ENCODE results near the gene MNS1.

The MNS1 gene

DNA sequence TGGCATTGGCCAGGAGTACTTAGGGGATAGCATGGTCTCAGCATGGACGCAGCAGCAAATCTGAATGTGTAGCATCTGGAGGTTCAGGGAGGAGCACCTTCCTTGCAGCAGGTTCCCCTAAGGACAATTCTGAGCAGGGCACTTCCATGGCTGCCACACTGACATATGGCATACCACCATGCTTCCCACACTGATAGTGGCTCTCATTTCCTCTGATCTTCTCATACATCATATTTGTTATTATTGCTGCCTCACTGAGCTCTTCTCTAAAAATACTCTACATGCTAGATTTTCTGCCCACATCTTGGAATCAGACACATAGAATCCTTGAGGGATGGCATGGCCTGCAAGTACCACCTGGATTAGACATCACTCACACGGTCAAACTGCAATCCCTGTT, 7.3 kb upstream of the MNS1 start:
- H3F3A ChIP-seq (ENCODE audit: control insufficient read depth, insufficient read depth) = peaks cover 4% of the 10 kb centered on the region; the same call in 1 of the 2 replicates
- H3K27me3 ChIP-seq (ENCODE audit: control insufficient read depth, low read length) = no peaks in the 10 kb centered on the region
- no peaks in the 10 kb centered on the region for H3K79me2 ChIP-seq (ENCODE audit: control insufficient read depth, low read length)
- H3K4me3 ChIP-seq (ENCODE audit: low read length) = no peak overlapping the region
- peaks cover 12% of the 10 kb centered on the region for H3K4me1 ChIP-seq (ENCODE audit: control insufficient read depth, low read length)
- no peaks in the 10 kb centered on the region for H3K36me3 ChIP-seq (ENCODE audit: control insufficient read depth, low read length)
- no peak overlapping the region for H3K27ac ChIP-seq (ENCODE audit: low read depth, low read length)
- no peaks in the 10 kb centered on the region for H4K20me1 ChIP-seq (ENCODE audit: control insufficient read depth, insufficient read depth, low read depth, low read length)
- no peaks in the 10 kb centered on the region for H3K9me3 ChIP-seq (ENCODE audit: control insufficient read depth, insufficient read depth, low read length)
- no peaks in the 10 kb centered on the region for H3K9me2 ChIP-seq (replicated peaks; ENCODE audit: control insufficient read depth, low read length)
- TF ChIP-seq CTCF (IDR thresholded peaks at IDR 0.05; ENCODE audit: low read depth, low read length, poor library complexity, severe bottlenecking) (no peak), EZH2phosphoT487 (IDR thresholded peaks at IDR 0.05; ENCODE audit: borderline replicate concordance, low read length) (no peak)
- no peak overlapping the region for H3K4me2 ChIP-seq (ENCODE audit: low read length)

DNA sequence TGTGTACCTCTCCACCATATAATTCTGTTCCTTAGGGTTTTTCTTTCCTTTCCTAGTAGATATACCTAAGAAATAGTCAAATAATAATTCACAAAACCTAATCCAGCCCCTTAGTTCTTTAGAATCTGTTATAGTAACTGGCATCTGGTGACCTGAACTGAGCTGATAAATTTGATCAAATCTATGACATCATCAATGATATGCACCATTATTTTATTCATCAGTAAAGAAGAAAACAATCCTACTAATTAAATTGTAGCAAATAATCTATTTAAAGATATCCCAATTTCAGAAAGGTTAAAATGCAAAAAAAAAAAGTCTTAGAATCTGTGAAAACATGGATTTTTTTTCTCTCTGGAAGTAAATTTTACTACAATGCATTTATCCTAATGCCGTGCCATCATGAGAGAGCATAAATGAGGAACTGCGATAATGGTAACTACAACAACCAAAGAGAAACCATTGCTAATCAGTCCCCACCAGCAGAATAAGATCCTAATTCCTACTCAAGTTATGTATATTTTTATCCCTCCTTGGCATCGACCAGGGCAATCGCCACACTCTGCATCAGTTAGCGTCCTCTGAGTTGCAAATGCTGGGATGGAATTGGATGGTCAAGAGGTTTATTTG, 6.6 kb upstream of the MNS1 start:
- no peaks in the 10 kb centered on the region for H3K27me3 ChIP-seq (ENCODE audit: control insufficient read depth, low read length)
- H4K20me1 ChIP-seq (ENCODE audit: control insufficient read depth, insufficient read depth, low read depth, low read length) = no peaks in the 10 kb centered on the region
- no peaks in the 10 kb centered on the region for H3K79me2 ChIP-seq (ENCODE audit: control insufficient read depth, low read length)
- H3K4me2 ChIP-seq (ENCODE audit: low read length) = no peak overlapping the region
- H3K27ac ChIP-seq (ENCODE audit: low read depth, low read length) = no peak overlapping the region
- H3K9me3 ChIP-seq (ENCODE audit: control insufficient read depth, insufficient read depth, low read length) = no peaks in the 10 kb centered on the region
- H3K9me2 ChIP-seq (replicated peaks; ENCODE audit: control insufficient read depth, low read length) = no peaks in the 10 kb centered on the region
- peaks cover 4% of the 10 kb centered on the region; the same call in 1 of the 2 replicates for H3F3A ChIP-seq (ENCODE audit: control insufficient read depth, insufficient read depth)
- H3K4me3 ChIP-seq (ENCODE audit: low read length) = no peak overlapping the region
- H3K4me1 ChIP-seq (ENCODE audit: control insufficient read depth, low read length) = peaks cover 12% of the 10 kb centered on the region
- H3K36me3 ChIP-seq (ENCODE audit: control insufficient read depth, low read length) = no peaks in the 10 kb centered on the region
- TF ChIP-seq EZH2phosphoT487 (IDR thresholded peaks at IDR 0.05; ENCODE audit: borderline replicate concordance, low read length) (no peak), CTCF (IDR thresholded peaks at IDR 0.05; ENCODE audit: low read depth, low read length, poor library complexity, severe bottlenecking) (no peak)

- H3K36me3 ChIP-seq (ENCODE audit: control insufficient read depth, low read length) = no peaks in the 10 kb centered on the region
- no peak for TF ChIP-seq CTCF (IDR thresholded peaks at IDR 0.05; ENCODE audit: low read depth, low read length, poor library complexity, severe bottlenecking)
- TF ChIP-seq EZH2phosphoT487 (IDR thresholded peaks at IDR 0.05; ENCODE audit: borderline replicate concordance, low read length) = no peak
- no peaks in the 10 kb centered on the region for H3K9me2 ChIP-seq (replicated peaks; ENCODE audit: control insufficient read depth, low read length)
- no peaks in the 10 kb centered on the region for H3K79me2 ChIP-seq (ENCODE audit: control insufficient read depth, low read length)
- peaks cover 26% of the 10 kb centered on the region for H3K4me1 ChIP-seq (ENCODE audit: control insufficient read depth, low read length)
- no peak overlapping the region for H3K4me3 ChIP-seq (ENCODE audit: low read length)
- H3F3A ChIP-seq (ENCODE audit: control insufficient read depth, insufficient read depth) = peaks cover 4% of the 10 kb centered on the region; the same call in 1 of the 2 replicates
- H3K4me2 ChIP-seq (ENCODE audit: low read length) = no peak overlapping the region
- H3K9me3 ChIP-seq (ENCODE audit: control insufficient read depth, insufficient read depth, low read length) = no peaks in the 10 kb centered on the region
- H4K20me1 ChIP-seq (ENCODE audit: control insufficient read depth, insufficient read depth, low read depth, low read length) = no peaks in the 10 kb centered on the region
- no peaks in the 10 kb centered on the region for H3K27me3 ChIP-seq (ENCODE audit: control insufficient read depth, low read length)
- H3K27ac ChIP-seq (ENCODE audit: low read depth, low read length) = no peak overlapping the region
Measured at GRCh38 chr15:56469483-56469882, 4.5 kb upstream of the MNS1 start.
